Measurements from ENCODE around the gene UHRF2.

DNA sequence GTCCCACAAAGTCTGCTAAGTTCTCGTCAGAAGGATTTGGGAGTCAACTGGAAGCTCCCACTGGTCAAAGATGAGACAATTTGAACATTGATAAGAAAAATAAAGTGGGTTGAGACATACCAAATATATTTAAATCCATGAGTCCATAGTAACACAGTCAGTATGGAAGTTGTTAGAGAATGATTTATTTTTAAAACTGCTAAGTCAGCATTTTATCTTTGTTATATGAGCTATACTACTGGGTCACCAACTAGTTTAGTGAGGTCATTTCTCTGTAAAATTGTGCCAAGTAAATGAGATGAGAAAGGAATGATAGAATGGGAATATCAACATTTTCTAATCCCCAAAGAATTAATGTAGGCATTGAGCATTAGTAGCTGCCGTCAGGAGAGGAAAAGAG lies 60.2 kb downstream of the UHRF2 start:
- TF ChIP-seq, protein P1, sequence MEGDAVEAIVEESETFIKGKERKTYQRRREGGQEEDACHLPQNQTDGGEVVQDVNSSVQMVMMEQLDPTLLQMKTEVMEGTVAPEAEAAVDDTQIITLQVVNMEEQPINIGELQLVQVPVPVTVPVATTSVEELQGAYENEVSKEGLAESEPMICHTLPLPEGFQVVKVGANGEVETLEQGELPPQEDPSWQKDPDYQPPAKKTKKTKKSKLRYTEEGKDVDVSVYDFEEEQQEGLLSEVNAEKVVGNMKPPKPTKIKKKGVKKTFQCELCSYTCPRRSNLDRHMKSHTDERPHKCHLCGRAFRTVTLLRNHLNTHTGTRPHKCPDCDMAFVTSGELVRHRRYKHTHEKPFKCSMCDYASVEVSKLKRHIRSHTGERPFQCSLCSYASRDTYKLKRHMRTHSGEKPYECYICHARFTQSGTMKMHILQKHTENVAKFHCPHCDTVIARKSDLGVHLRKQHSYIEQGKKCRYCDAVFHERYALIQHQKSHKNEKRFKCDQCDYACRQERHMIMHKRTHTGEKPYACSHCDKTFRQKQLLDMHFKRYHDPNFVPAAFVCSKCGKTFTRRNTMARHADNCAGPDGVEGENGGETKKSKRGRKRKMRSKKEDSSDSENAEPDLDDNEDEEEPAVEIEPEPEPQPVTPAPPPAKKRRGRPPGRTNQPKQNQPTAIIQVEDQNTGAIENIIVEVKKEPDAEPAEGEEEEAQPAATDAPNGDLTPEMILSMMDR (IDR thresholded peaks at IDR 0.05) = no peak
- TF ChIP-seq, protein P2, sequence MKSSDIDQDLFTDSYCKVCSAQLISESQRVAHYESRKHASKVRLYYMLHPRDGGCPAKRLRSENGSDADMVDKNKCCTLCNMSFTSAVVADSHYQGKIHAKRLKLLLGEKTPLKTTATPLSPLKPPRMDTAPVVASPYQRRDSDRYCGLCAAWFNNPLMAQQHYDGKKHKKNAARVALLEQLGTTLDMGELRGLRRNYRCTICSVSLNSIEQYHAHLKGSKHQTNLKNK (CRISPR knock-in tag; IDR thresholded peaks at IDR 0.05) = no peak
- TF ChIP-seq, protein P3, sequence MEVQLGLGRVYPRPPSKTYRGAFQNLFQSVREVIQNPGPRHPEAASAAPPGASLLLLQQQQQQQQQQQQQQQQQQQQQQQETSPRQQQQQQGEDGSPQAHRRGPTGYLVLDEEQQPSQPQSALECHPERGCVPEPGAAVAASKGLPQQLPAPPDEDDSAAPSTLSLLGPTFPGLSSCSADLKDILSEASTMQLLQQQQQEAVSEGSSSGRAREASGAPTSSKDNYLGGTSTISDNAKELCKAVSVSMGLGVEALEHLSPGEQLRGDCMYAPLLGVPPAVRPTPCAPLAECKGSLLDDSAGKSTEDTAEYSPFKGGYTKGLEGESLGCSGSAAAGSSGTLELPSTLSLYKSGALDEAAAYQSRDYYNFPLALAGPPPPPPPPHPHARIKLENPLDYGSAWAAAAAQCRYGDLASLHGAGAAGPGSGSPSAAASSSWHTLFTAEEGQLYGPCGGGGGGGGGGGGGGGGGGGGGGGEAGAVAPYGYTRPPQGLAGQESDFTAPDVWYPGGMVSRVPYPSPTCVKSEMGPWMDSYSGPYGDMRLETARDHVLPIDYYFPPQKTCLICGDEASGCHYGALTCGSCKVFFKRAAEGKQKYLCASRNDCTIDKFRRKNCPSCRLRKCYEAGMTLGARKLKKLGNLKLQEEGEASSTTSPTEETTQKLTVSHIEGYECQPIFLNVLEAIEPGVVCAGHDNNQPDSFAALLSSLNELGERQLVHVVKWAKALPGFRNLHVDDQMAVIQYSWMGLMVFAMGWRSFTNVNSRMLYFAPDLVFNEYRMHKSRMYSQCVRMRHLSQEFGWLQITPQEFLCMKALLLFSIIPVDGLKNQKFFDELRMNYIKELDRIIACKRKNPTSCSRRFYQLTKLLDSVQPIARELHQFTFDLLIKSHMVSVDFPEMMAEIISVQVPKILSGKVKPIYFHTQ (CRISPR knock-in tag; IDR thresholded peaks at IDR 0.05) = no peak
